ENCODE data around the gene AHSA1. TPM values are rescaled to one million over a fixed set of nuclear protein-coding genes. Genes with fewer than 3 reads are reported as not detected.

AHSA1 gene
- polyA plus RNA-seq, 1 donor from 2014 or later = 207 TPM

GRCh38 chr14:77508249-77508648 lies 50.4 kb downstream of the AHSA1 start:
- H4K20me1 ChIP-seq (ENCODE audit: insufficient read depth) = no peaks in the 10 kb centered on the region
- no peaks in the 10 kb centered on the region for H3K79me2 ChIP-seq (replicated peaks; ENCODE audit: insufficient read depth, low read length)
- H3K4me3 ChIP-seq (ENCODE audit: low read length) = no peak overlapping the region
- TF ChIP-seq EZH2 (IDR thresholded peaks at IDR 0.05; ENCODE audit: borderline replicate concordance, insufficient read depth, low read length, poor library complexity, severe bottlenecking) (no peak), SMC3 (conservative IDR thresholded peaks at IDR 0.05; ENCODE audit: poor library complexity) (no peak), EP300 (conservative IDR thresholded peaks at IDR 0.05; ENCODE audit: poor library complexity, severe bottlenecking) (no peak), MXI1 (conservative IDR thresholded peaks at IDR 0.05; ENCODE audit: poor library complexity, severe bottlenecking) (no peak), TAF1 (IDR thresholded peaks at IDR 0.05; ENCODE audit: low read depth) (no peak), RAD21 (conservative IDR thresholded peaks at IDR 0.05) (no peak)
- no peaks in the 10 kb centered on the region for H3K36me3 ChIP-seq (ENCODE audit: insufficient read depth, low read length)
- H3K9ac ChIP-seq (ENCODE audit: low read length) = no peak overlapping the region
- H3F3A ChIP-seq (ENCODE audit: insufficient read depth, low read length, poor library complexity, severe bottlenecking) = no peaks in the 10 kb centered on the region
- H3K27ac ChIP-seq (ENCODE audit: low read length) = no peak overlapping the region
- no peak overlapping the region for H3K4me2 ChIP-seq (ENCODE audit: low read length)
- H3K27me3 ChIP-seq (ENCODE audit: insufficient read depth, low read depth, low read length) = no peaks in the 10 kb centered on the region
- no peak overlapping the region for H2AFZ ChIP-seq (ENCODE audit: low read depth, low read length)
- H3K9me3 ChIP-seq (ENCODE audit: low read length) = peaks cover 2% of the 10 kb centered on the region
- H3K9me2 ChIP-seq (ENCODE audit: insufficient read depth, low read length) = no peaks in the 10 kb centered on the region

DNA sequence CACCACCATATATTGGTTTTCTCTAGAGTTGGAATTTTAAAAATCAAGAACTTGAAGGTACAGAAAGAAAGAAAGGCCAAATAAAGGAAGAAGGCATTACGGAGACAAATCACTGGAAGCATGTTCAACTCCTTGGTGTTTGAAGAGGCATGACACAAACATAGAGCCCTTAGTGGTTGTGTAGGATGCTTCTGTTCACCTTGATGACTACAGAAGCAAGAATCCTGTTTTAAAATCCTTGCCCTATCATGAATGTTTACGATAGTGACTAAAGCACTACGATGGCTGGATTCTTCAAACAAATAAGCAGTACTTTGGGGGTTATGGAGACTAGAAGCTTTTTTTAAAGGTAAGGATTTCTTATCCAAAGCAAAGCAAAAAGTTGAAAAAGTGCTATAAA lies 51.0 kb downstream of the AHSA1 start:
- no peaks in the 10 kb centered on the region for H3K9me3 ChIP-seq (ENCODE audit: low read length)
- no peaks in the 10 kb centered on the region for H3F3A ChIP-seq (ENCODE audit: insufficient read depth, low read length, poor library complexity, severe bottlenecking)
- no peak overlapping the region for H3K27ac ChIP-seq (ENCODE audit: low read length)
- no peaks in the 10 kb centered on the region for H3K36me3 ChIP-seq (ENCODE audit: insufficient read depth, low read length)
- no peaks in the 10 kb centered on the region for H4K20me1 ChIP-seq (ENCODE audit: insufficient read depth)
- TF ChIP-seq CTCF (IDR thresholded peaks at IDR 0.05; ENCODE audit: poor library complexity, severe bottlenecking) (no peak), REST (IDR thresholded peaks at IDR 0.05; ENCODE audit: borderline replicate concordance) (no peak), POLR2AphosphoS5 (IDR thresholded peaks at IDR 0.05) (no peak), EP300 (conservative IDR thresholded peaks at IDR 0.05; ENCODE audit: poor library complexity, severe bottlenecking) (no peak), RAD21 (conservative IDR thresholded peaks at IDR 0.05) (no peak), EZH2 (IDR thresholded peaks at IDR 0.05; ENCODE audit: borderline replicate concordance, insufficient read depth, low read length, poor library complexity, severe bottlenecking) (no peak), MXI1 (conservative IDR thresholded peaks at IDR 0.05; ENCODE audit: poor library complexity, severe bottlenecking) (no peak), TAF1 (IDR thresholded peaks at IDR 0.05; ENCODE audit: low read depth) (no peak), SMC3 (conservative IDR thresholded peaks at IDR 0.05; ENCODE audit: poor library complexity) (no peak)
- no peak overlapping the region for H2AFZ ChIP-seq (ENCODE audit: low read depth, low read length)
- no peak overlapping the region for H3K4me2 ChIP-seq (ENCODE audit: low read length)
- no peaks in the 10 kb centered on the region for H3K9me2 ChIP-seq (ENCODE audit: insufficient read depth, low read length)
- H3K4me3 ChIP-seq (ENCODE audit: low read length) = no peak overlapping the region
- H3K9ac ChIP-seq (ENCODE audit: low read length) = no peak overlapping the region
- no peaks in the 10 kb centered on the region for H3K27me3 ChIP-seq (ENCODE audit: insufficient read depth, low read depth, low read length)
- no peaks in the 10 kb centered on the region for H3K79me2 ChIP-seq (replicated peaks; ENCODE audit: insufficient read depth, low read length)
